Neutrophil (primary cell): Measurements from ENCODE around the gene FOXK1.
"Not testable (repeated sequence)": the region's sequence is repeated elsewhere in the genome, so short reads cannot be mapped to it uniquely, and the experiment has no call there.

Experiments used
- H3K27ac ChIP-seq: fragments of 200-600 bp; sonication (generic); 2 replicates; pipeline ENCODE4 v1.5.1; 2016; ENCODE audit warnings: mild to moderate bottlenecking, moderate library complexity
- H3K27me3 ChIP-seq: fragments of 200-600 bp; sonication (generic); 2 replicates; pipeline ENCODE4 v1.6.0; 2016; ENCODE audit warnings: mild to moderate bottlenecking
- H3K36me3 ChIP-seq: fragments of 200-600 bp; sonication (generic); 2 replicates; pipeline ENCODE4 v1.5.1; 2017
- H3K4me1 ChIP-seq, 2 experiments: fragments of 200-600 bp in 1 of 2; sonication (generic) in 1 of 2; 1 replicate in 1 of 2; 2 replicates in 1 of 2; pipeline versions ENCODE4 v1.5.1 to v1.6.1; 2013 to 2016; ENCODE audit warnings: low read depth in 1 of 2, low read length in 1 of 2, mild to moderate bottlenecking in 1 of 2, moderate library complexity in 1 of 2; ENCODE audit not compliant: control insufficient read depth in 1 of 2, insufficient read depth in 1 of 2
- H3K4me3 ChIP-seq, 2 experiments: fragments of 200-600 bp in 1 of 2; sonication (generic) in 1 of 2; 1 replicate in 1 of 2; 2 replicates in 1 of 2; pipeline ENCODE4 v1.5.1; 2013 to 2016; ENCODE audit warnings: low read depth in 1 of 2, low read length in 1 of 2, mild to moderate bottlenecking in 1 of 2, moderate library complexity in 1 of 2
- H3K9me3 ChIP-seq: fragments of 200-600 bp; sonication (generic); 2 replicates; pipeline ENCODE4 v1.5.1; 2016
- TF ChIP-seq, protein P1 (sequence below): fragments of 200-600 bp; sonication (generic); IDR thresholded peaks from 2 replicates; pipeline ENCODE4 v1.5.1; 2016; ENCODE audit warnings: antibody characterized with exemption

Gene FOXK1

DNA sequence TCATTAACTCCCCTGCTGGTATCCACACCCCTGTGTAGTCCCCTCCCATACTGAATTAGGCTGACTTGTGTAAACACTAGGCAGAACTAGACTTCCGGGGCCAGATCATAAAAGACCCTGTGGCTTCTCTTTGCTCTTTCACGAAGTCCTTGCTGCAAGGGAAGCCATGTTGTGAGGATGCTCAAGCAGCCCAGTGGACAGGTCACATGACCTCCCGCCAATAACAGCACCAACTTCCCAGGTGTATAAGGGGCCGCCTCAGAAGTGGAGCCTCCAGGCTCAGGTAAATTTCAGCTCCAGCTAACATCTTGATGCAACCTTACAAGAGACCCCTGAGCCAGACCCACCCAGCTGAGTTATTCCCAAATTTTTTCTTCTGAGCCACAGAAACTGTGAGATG is 11.3 kb upstream of the FOXK1 start:
- Histone ChIP-seq H3K4me1 (no peaks in the 10 kb centered on the region), H3K9me3 (no peaks in the 10 kb centered on the region), H3K36me3 (no peaks in the 10 kb centered on the region), H3K4me3 (no peak overlapping the region), H3K27me3 (peaks cover 7% of the 10 kb centered on the region), H3K27ac (no peak overlapping the region)
- TF ChIP-seq, protein P1, sequence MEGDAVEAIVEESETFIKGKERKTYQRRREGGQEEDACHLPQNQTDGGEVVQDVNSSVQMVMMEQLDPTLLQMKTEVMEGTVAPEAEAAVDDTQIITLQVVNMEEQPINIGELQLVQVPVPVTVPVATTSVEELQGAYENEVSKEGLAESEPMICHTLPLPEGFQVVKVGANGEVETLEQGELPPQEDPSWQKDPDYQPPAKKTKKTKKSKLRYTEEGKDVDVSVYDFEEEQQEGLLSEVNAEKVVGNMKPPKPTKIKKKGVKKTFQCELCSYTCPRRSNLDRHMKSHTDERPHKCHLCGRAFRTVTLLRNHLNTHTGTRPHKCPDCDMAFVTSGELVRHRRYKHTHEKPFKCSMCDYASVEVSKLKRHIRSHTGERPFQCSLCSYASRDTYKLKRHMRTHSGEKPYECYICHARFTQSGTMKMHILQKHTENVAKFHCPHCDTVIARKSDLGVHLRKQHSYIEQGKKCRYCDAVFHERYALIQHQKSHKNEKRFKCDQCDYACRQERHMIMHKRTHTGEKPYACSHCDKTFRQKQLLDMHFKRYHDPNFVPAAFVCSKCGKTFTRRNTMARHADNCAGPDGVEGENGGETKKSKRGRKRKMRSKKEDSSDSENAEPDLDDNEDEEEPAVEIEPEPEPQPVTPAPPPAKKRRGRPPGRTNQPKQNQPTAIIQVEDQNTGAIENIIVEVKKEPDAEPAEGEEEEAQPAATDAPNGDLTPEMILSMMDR, result no peak

DNA sequence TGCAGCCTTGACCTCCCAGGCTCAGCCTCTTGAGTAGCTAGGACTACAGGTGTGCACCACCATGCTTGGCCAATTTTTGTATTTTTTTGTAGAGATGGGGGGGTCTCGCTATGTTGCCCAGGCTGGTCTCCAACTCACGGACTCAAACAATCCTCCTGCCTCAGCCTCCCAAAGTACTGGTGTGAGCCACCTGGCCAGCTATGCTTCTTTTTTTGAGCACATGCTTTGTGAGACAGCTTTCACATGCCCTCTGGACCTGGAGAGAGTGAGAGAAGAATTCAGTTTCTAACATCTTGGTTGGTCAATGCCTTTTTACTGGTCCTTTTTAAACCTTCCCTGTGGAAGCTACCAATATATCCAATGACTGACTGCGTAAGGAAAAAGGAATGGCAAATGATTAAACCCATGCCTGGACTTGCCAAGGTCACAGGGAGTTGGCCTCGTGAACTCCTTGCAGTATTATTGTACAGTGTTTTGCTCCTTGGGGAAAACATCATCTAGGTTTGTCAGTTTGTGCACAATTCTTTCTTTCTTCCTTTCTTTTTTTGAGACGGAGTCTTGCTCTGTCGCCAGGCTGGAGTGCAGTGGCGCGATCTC is 6.2 kb upstream of the FOXK1 start:
- TF ChIP-seq, protein P1, result no peak
- Histone ChIP-seq H3K4me3 (no peak overlapping the region), H3K36me3 (no peaks in the 10 kb centered on the region), H3K9me3 (no peaks in the 10 kb centered on the region), H3K27me3 (peaks cover 7% of the 10 kb centered on the region), H3K27ac (no peak overlapping the region), H3K4me1 (no peaks in the 10 kb centered on the region)

DNA sequence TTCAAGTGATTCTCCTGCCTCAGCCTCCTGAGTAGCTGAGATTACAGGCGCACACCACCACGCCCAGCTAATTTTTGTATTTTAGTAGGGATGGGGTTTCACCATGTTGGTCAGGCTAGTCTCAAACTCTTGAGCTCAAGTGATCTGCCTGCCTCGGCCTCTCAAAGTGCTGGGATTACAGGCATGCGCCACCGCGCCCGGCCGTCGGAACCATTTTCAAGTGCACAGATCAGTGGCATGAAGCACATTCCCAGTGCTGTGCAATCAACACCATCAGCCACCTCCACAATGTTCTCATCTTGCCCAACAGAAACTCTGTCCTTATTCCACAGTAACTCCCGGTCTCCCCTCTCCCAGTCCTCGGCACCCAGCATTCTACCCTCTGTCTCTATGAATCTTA is 4.6 kb upstream of the FOXK1 start:
- not testable (repeated sequence) for H3K36me3 ChIP-seq, H3K27me3 ChIP-seq, H3K4me1 ChIP-seq, H3K9me3 ChIP-seq, H3K4me3 ChIP-seq, H3K27ac ChIP-seq

DNA sequence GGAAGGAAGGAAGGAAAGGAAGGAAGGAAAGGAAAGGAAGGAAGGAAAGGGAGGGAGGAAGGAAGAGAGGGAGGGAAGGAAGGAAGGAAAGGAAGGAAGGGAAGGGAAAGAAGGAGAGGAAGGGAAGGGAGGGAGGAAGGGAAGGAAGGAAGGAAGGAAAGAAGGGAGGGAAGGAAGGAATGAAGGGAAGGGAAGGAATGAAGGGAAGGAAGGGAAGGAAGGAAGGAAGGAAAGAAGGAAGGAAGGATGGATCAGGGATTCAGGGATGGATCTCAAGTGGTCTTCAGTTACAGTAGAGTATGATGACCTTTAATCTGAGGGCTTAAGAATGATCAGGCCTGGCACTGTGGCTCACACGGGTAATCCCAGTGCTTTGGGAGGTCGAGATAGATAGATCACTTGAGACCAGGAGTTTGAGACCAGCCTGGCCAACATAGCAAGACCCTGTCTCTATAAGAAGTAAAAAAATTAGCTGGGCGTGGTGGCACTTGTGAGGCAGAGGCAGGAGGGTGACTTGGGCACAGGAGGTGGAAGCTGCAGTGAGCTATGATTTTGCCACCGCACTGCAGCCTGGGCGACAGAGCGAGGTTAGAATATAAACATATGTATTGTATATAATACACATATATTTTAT is 760 bp upstream of the FOXK1 start:
- H3K27me3 ChIP-seq, result no peaks in the 10 kb centered on the region
- TF ChIP-seq, protein P1, result no peak
- no peaks in the 10 kb centered on the region for H3K36me3 ChIP-seq
- peak overlapping the region; percentile 56 for H3K27ac ChIP-seq
- peaks cover 23 to 27% of the 10 kb centered on the region in 2 experiments for H3K4me1 ChIP-seq
- peak overlapping the region; percentile 50 to 61 for H3K4me3 ChIP-seq
- no peaks in the 10 kb centered on the region for H3K9me3 ChIP-seq

DNA sequence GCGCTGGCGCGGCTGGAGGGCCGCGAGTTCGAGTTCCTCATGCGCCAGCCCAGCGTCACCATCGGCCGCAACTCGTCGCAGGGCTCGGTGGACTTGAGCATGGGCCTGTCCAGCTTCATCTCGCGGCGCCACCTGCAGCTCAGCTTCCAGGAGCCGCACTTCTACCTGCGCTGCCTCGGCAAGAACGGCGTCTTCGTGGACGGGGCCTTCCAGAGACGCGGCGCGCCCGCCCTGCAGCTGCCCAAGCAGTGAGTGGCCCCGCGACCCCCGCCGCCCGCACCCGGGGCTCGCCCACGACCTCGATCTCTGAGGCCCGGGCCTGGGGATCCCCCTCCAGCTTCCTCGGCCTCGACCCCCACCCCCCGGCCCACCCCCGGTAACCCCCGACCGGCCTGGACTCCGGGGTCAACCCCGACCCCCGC is 537 bp downstream of the FOXK1 start:
- Histone ChIP-seq H3K9me3 (no peaks in the 10 kb centered on the region), H3K4me1 (peaks cover 23 to 27% of the 10 kb centered on the region in 2 experiments), H3K27me3 (no peaks in the 10 kb centered on the region), H3K4me3 (peak overlapping the region; percentile 70 to 72), H3K27ac (peak overlapping the region; percentile 74), H3K36me3 (no peaks in the 10 kb centered on the region)
- TF ChIP-seq, protein P1, result no peak

DNA sequence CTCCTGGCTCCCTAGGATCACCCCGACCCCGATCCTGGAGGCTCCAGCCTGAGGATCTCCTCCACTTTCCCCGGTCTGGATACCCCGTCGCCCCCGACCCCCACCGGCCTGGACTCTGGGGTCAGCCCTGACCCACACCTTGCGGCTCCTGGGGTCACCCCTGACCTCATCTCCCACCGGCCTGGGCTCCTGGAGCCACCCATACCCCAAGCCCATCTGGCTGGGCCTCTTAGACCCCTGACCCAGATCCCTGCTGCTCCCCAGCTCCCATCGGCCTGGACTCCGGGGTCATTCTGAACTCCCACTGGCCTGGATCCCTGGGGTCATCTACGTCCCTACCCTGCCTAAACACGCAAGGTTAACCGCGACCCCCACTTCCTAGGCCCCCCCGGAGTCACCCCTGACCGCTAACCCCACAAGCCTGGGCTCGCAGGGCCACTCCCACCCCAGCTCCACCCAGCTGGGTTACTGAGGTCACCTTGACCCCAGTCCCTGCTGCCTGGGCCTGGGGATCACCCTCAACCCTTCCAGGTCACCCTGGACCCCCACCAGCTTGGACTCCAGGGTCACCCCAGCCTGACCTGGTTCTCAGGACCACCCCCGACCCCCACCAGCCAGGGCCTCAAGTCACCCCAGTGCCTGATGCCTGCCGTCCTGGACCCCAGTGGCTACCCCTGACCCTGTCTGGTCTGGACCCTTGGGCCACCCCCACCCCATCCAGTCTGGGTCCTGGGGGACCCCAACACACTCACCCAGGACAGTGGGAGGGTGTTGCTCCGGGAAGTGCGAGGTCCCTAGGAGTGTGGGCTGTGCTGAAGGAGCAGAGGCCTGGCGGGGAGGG is 1.2 kb downstream of the FOXK1 start:
- Histone ChIP-seq H3K27ac (peak overlapping the region; percentile 74), H3K27me3 (no peaks in the 10 kb centered on the region), H3K36me3 (no peaks in the 10 kb centered on the region), H3K9me3 (no peaks in the 10 kb centered on the region), H3K4me1 (peaks cover 23 to 27% of the 10 kb centered on the region in 2 experiments), H3K4me3 (peak overlapping the region; percentile 70 to 72)
- TF ChIP-seq, protein P1, result no peak
